Fibroblast of mammary gland (primary cell): Measurements from ENCODE around the gene PIK3R1.

Experiments used
- DNase-seq: peaks from one replicate; pipeline ENCODE4 v3.0.0-alpha.2; 2010; ENCODE audit warnings: low read depth
- H3K4me3 ChIP-seq: 2 replicates; pipeline ENCODE4 v1.5.1; 2011; ENCODE audit warnings: low read depth, mild to moderate bottlenecking, low read length, moderate library complexity; ENCODE audit not compliant: control insufficient read depth
- TF ChIP-seq, protein P1 (sequence below): conservative IDR thresholded peaks from 2 replicates; pipeline ENCODE4 v1.5.1; 2011; ENCODE audit warnings: low read depth, low read length, inconsistent platforms; ENCODE audit not compliant: control insufficient read depth, insufficient read depth

PIK3R1 gene

DNA sequence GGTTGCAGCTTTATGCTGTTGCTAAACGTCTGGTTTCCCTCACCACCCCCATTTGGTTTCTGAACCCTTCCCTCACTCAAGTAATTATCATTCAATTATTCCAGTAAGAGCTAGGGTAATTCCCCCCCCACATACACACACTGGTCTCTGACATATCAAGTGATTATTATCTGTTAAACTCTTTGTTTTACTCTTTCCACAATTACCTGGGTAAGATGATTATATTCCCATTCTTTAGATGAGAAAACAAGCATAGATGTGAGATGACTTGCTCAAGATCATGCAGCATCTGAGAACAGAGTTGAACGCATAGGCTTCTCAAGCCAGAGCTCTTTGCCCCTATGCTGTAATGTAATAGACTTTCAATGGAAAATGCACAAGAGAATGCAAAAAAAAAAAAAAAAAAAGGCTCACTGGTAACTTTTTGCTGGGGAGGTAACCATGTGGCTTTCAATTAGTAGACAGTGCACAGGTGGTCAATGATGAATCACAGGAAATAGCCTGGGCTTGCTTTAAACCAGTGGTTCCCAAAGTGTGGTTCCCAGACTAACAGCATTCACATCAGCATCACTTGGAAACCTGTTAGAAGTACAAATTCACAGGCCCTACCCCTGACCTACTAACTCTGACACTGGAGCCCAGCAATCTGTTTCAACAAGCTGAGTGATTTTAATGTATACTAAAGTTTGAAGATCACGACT, 87.6 kb downstream of the PIK3R1 start:
- peak; percentile 54 for DNase-seq
- H3K4me3 ChIP-seq, result no peak overlapping the region
- TF ChIP-seq, protein P1, sequence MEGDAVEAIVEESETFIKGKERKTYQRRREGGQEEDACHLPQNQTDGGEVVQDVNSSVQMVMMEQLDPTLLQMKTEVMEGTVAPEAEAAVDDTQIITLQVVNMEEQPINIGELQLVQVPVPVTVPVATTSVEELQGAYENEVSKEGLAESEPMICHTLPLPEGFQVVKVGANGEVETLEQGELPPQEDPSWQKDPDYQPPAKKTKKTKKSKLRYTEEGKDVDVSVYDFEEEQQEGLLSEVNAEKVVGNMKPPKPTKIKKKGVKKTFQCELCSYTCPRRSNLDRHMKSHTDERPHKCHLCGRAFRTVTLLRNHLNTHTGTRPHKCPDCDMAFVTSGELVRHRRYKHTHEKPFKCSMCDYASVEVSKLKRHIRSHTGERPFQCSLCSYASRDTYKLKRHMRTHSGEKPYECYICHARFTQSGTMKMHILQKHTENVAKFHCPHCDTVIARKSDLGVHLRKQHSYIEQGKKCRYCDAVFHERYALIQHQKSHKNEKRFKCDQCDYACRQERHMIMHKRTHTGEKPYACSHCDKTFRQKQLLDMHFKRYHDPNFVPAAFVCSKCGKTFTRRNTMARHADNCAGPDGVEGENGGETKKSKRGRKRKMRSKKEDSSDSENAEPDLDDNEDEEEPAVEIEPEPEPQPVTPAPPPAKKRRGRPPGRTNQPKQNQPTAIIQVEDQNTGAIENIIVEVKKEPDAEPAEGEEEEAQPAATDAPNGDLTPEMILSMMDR, result no peak

DNA sequence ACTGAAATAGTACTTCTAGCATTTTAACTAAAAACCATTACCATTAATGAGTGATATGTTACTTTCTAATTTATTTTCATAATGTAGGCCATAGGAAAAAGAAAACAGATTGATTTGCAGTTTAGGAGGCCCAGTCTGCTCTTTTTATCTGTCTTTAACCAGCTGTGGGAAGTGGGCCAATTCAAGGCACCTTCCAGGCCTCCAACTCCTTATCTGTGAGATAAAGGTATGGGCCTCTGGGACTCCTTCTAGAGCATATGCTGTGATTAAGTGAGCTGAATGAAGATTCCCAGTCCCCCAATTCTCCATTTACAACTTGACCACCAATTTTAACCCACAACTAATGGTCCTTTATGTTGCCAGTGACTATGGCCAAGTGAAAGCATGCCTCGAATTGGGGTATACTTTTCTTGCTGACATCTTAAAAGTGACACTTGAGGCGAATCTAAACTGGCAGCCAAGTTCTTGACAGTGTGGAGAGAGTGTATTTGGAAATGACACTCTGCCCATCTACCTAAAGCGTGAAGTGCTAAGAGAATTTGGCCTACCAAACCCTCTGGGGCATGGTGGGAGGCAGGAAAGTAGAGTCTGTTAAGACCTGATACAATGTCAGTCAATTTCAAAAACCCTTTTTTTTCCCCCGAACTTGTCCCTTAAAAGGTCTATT, 88.3 kb downstream of the PIK3R1 start:
- H3K4me3 ChIP-seq, result no peak overlapping the region
- no peak for DNase-seq
- TF ChIP-seq, protein P1, result no peak

DNA sequence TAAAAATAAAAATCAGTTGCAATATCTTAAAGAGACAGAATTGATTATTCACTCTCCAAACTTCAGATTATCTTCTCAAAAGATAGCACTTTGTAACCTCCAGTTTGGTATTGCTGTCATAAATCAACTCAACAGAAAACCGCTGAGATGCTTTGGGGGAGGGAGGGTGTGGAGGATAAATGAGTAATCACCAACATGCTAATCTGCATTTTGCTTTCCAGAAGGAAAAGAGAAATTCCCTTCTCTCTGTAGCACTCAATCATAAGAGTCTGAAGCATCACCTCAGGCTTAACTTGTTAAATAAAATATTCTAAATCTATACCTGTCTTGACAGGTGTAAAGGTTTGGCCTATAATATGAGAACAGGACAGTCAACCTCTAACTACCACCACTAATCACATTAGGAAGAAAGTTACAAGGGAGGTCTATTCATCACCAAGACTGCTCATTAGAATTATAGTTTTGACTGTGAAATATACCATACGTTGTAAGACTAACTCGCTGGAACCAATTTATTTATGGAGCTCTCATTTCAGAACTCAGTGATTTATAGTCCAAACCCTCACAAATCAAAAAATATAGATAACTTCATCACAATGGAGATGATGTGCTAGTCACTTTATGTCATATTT, 89.0 kb downstream of the PIK3R1 start:
- TF ChIP-seq, protein P1, result no peak
- peak; percentile 66 for DNase-seq
- no peak overlapping the region for H3K4me3 ChIP-seq

DNA sequence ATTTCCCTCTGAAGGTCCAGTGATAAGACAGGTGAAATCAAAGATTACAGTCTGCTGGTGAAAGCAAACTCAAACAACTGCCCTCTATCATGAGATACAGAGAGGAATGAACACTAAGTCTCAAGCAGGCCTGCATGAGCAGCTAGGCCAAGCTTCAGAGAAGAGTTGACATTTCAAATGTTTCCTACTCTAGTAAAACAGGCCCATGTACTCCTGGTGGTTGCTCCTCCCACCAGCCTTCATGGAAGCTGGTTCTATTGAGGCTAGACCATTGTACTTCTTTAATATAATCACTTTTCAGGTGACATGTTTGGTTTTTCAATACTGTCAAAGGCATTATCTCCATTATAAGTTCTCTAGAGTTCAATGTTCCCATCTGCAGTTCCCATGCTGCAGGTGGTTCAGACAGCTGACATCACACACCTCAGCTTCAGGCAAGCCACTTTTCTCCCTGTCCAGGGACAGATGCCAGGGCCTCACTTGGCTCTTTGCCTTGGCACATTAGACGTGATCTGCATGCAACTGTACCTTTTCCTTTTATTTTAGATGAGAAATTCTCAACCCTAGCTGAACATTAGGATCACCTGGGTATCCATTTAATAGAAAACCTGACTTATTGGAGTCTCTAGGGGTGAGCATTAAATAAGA, 89.8 kb downstream of the PIK3R1 start:
- TF ChIP-seq, protein P1, result no peak
- no peak for DNase-seq
- no peak overlapping the region for H3K4me3 ChIP-seq

DNA sequence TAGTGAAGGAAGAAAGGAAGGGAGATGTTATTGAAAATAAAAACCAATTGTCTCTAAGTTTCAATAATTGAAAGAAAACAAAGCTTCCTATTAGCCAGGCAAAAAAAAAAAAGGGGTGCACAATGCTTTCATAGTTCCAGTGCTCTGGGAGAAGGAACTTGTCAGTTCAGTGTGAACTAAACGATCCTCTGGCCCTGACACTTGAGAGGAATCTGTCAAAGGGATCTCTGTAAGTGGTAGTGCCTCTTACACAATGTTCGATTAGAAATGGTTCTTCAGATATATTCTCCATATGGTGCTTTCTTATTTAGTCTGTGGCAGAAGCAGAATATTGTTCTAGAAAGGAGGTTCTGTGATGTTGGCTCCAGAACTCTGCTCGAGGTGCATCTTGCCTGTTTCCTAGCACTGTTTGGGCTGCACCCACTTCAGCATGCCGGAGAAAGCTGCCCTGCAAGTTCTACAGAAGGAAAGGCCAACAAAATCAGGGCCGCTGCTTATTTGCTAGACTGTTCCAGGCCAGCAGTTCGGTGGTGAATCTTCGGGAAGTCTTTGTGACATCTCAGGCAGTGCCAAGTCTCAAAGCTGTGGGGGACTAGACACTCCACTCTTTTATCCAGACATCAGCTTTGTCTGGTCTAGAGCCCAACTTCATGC, 90.9 kb downstream of the PIK3R1 start:
- DNase-seq, result no peak
- TF ChIP-seq, protein P1, result no peak
- H3K4me3 ChIP-seq, result no peak overlapping the region

DNA sequence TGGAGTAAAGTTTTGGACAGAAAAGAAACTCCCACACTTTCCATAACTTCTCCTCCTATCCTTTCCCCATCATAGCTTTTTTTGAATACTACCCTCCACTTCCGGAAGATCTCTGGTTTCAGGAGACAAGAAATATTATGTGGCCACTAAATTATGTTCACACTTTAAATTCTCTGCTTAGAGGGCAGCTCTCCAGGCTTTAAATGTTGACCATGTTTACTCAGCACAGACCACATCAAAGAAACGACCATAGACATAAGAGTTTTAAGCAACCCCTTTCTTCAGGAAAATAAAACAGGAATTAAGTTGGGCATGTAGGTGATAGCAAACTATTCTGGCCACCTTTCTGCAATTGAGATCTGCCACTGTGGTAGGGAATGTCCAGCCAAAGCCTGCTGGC, 97.8 kb downstream of the PIK3R1 start:
- no peak overlapping the region for H3K4me3 ChIP-seq
- no peak for DNase-seq
- TF ChIP-seq, protein P1, result no peak
